GM21717 (cell line): ENCODE results near the gene NLK.
A peak's percentile ranks its signal among the peaks of the same experiment; 100 is the strongest.

Experiments
- ATAC-seq: cut with Tn5 transposase; IDR thresholded peaks from one replicate; pipeline ENCODE4 v1.9.1; 2021; ENCODE audit warnings: mild to moderate bottlenecking, moderate library complexity; ENCODE audit not compliant: unreplicated experiment

The NLK gene

DNA sequence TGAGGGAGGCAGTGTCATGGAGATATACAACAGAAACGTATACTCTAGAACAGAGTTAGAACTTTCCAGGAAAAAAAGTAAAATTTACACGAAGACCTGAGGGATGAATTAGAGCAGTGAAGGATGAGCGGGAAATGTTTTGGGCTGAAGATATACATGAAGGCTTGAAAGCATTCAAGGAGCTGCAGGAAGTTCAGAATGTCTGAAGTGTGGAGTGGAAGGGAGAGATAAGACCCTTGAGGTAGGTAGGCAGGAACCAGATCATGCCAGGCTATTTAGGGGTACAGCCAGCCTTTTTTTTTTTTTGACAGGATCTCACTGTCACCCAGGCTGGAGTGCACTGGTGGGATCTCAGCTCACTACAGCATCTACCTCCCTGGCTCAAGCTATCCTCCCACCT, 3.2 kb upstream of the NLK start:
- no peak for ATAC-seq

GRCh38 chr17:28040406-28040805, 2.1 kb upstream of the NLK start:
- no peak for ATAC-seq

DNA sequence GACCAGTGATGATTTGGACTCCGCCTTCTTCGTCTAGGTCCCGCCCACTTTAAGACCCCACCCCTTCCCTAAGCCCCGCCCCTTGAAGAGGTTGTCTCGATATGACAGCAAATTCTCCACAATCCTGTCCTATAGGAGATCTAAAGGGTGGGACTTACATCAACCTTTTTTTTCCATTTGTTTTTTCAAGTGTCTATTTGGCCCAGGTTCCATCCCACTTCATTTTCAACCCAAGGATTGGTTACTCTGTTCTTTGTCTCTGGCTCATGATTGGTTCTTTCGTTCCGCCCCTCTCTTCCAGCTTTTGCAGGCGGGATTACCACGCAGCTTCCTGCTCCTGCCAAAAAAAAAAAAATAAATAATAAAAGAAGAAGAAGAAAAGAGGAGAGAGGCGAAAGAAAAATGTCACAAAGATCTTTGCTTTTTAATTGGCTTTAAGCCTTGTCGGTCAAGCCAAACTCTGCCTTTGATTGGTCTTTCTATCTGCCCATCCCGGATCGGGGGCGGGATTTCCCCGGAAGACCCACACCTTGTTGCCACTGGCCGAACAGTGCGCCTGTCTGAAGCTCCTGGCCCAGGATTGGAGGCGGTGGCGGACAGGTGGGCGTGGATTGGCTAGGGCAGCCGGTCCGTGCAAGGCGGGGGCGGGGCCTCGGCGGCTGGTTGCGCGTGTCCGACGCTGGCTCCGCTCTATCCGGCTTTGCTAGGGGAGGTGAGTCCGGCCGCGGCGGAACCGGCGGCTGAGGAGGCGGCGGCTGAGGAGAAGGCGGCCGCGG, 1.2 kb upstream of the NLK start:
- ATAC-seq, result peak; percentile 81

DNA sequence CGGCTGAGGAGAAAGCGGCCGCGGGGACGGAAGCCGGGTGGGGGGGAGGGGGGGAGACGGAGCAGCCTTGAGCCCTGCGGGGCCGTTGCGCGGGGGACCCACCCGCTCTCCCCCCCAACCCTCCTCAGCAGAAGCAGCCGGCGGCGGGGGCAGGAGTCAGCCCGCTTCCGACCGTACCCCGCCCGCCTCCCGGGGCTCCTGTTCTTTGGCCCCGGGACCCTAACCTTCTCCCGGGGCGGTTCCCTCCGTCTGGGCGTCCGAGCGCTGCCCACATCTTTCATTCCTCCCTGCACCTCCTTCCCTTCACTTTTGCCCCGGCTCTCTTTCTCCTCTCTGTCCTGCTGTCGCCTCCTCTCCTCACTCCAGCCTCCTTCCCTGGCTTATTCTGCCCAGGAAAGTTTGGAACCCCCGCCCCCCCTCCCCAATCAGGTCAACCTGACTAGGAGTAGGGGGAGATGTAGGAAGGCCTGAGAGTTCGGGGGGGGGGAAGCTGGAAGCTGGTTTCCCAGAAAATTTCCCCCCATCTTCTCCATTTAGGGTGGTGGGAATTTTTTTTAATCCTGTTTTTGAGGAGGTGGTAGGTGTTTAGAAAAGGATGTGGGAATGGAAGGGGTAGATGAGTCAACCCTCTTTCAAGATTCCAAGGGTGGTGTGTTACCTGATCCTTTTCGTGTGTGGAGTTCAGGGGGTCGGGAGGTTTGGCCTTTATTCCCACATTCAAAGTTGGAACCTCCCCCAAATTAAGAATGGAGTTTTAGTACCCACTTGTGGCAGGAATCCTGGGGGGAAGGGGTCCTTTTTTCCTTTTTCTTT, 427 bp upstream of the NLK start:
- ATAC-seq, result peak; percentile 16

- ATAC-seq, result no peak
Observed at GRCh38 chr17:28042721-28043291, 329 bp downstream of the NLK start.

DNA sequence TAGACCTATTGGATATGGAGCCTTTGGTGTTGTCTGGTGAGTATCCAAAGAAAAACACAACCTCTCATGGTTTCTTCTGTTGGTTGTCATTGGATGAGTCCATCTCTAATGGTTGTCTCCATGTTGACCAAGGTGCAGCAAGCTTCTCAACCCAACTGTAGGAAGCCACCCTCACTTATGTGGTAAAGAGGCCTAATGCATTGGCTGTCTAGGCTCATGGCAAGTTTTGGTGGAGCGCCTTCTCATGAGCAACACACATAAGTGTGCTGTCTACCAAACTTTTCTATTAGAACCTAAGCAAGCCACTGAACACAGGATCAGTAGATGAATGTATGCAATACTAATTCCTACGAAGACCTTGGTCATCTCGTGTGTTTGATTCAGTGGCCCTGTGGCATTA, 819 bp downstream of the NLK start:
- ATAC-seq, result no peak

GRCh38 chr17:28043741-28044140, 1.3 kb downstream of the NLK start:
- ATAC-seq, result no peak

GRCh38 chr17:28045304-28045703, 2.8 kb downstream of the NLK start:
- ATAC-seq, result no peak

DNA sequence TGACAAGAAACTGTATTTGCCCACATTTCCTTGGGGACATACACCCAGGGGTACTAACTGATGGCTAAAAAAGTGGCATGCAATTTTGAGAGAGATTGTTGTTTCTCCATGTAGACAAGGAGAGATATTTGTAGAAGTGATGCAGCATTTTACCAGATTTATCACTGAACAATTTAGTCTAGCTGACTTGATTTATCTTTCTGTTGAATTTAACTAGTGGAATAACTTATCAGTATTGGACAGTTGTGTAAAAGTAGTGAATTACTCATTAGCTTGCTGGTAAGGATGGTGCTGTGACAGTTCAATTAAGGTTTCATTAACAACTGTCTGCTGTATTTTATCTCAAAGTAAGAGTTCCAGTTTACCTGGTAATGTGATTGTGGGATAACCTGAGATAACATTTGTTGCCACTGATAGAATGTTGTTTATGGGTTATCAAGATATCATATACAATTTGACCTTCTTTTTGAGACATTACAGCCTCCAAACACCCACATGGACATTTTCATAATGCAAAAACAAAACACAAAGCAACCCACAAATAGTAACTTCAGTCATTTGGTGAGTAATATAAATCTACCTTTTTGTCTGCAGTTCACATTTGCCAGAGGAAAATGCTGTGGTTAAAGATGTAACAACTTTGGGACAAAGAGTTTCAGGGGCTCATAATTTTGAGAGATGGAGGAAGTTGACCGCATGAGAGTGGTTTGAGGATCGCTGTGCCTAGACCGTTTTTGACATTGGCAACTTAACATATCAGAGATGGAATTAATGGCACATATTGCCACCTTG, 3.8 kb downstream of the NLK start:
- ATAC-seq, result no peak

GRCh38 chr17:28047806-28048205, 5.3 kb downstream of the NLK start:
- no peak for ATAC-seq

- no peak for ATAC-seq
Observed at GRCh38 chr17:28049071-28049470, 6.6 kb downstream of the NLK start.

DNA sequence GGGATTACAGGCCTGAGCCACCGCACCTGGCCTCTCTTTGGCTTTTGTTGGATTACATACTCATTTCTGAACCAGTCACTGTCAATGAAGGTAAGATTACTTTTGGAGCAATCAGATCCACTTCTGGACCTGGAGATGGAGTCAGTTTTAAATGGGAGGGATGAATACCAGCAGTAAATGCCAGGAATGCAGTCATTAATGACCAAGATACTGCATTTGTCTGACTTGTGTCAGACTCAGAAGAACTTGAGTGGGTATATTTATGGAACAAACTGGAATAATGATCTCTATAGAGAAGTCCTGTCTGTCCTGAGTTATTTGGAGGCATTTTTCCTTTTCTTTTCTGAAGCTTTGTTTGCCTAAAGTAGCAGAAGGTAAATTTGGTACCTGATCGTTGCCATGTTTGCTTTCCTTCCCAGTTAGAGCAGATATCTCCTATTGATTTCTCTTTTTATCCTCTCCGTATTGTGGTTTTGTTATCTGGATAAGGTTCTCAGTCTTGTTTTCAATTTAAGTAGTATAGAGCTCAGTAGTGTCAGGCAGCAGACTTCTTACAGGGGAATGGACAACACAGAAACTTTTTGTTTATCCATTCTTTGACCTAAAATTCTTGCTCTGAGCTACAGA, 10.7 kb downstream of the NLK start:
- no peak for ATAC-seq

- no peak for ATAC-seq
Observed at GRCh38 chr17:28053725-28054124, 11.2 kb downstream of the NLK start.

GRCh38 chr17:28055546-28056275, 13.2 kb downstream of the NLK start:
- ATAC-seq, result no peak

- no peak for ATAC-seq
Observed at GRCh38 chr17:28056276-28056620, 13.8 kb downstream of the NLK start.

DNA sequence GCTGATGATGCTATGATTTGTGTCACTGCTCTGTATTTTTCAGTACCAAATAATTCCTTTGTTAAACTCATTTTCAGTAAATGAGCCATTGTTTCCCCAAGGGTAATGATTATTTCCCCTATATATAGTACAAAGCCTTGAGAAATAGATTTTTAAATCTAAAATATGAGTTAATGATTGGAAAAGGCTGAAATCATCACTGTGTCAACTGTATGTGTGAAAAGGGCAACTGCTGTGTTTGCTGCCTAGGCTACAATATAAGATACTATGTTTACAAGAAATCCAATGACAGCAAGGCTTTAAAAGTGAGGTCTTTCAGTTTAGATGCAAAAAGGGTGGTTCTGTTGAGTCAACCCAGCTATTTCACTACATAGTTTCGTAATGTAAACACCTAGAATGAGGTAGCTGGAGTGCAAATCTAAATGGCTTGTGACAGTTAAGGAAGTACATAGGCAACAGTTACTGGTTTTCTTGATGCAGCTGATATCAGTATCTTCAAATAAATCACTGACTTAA, 15.3 kb downstream of the NLK start:
- peak; percentile 63 for ATAC-seq

GRCh38 chr17:28059675-28060074, 17.2 kb downstream of the NLK start:
- ATAC-seq, result no peak

GRCh38 chr17:28065706-28066105, 23.2 kb downstream of the NLK start:
- ATAC-seq, result no peak

DNA sequence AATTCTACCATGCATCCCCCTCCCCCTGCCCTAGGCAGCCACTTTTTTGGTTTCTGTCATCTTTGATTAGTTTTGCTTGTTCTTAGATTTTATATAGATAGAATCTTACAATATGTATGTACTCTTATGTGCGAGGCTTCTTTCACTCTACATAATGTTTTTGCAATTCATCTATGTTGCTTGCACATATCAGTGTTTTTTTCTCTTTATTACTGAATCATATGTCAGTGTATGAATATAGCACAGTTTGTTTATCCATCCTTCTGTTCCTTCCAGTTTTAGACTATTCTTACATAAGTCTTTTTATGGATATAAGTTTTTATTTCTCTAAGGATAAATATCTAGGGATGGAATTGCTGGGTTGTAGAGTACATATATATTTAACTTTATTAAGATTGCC, 26.6 kb downstream of the NLK start:
- no peak for ATAC-seq

- ATAC-seq, result no peak
Observed at GRCh38 chr17:28071179-28071578, 28.7 kb downstream of the NLK start.
